HG03064 (cell line): ENCODE measurements around the gene ARHGAP1.

Experiments used
- ATAC-seq: cut with Tn5 transposase; IDR thresholded peaks from one replicate; pipeline ENCODE4 v1.9.1; 2021; ENCODE audit warnings: low read depth; ENCODE audit not compliant: unreplicated experiment

The ARHGAP1 gene

GRCh38 chr11:46700241-46701077 lies at the start of gene ARHGAP1, which contains the start of gene ZNF408:
ARHGAP1 (minus strand) TSS chr11:46700619; CDS start chr11:46696107, 4,512 bp downstream.
ZNF408 (plus strand) TSS chr11:46701031; CDS start chr11:46701048, 17 bp downstream.
- peak; percentile 89 for ATAC-seq

- ATAC-seq, result no peak
Observed at GRCh38 chr11:46747150-46747549, 46.7 kb upstream of the ARHGAP1 start.

GRCh38 chr11:46745995-46746394 lies 45.6 kb upstream of the ARHGAP1 start:
- no peak for ATAC-seq

- no peak for ATAC-seq
Observed at GRCh38 chr11:46745328-46745727, 44.9 kb upstream of the ARHGAP1 start.

GRCh38 chr11:46743693-46744339 lies 43.4 kb upstream of the ARHGAP1 start:
- ATAC-seq, result no peak

- no peak for ATAC-seq
Observed at GRCh38 chr11:46743043-46743442, 42.6 kb upstream of the ARHGAP1 start.

GRCh38 chr11:46741600-46742484 lies 41.4 kb upstream of the ARHGAP1 start:
- ATAC-seq, result no peak

- ATAC-seq, result no peak
Observed at GRCh38 chr11:46738887-46739286, 38.5 kb upstream of the ARHGAP1 start.

- ATAC-seq, result no peak
Observed at GRCh38 chr11:46737699-46738098, 37.3 kb upstream of the ARHGAP1 start.

GRCh38 chr11:46736615-46737014 lies 36.2 kb upstream of the ARHGAP1 start:
- ATAC-seq, result no peak

GRCh38 chr11:46736146-46736545 lies 35.7 kb upstream of the ARHGAP1 start:
- ATAC-seq, result no peak

- ATAC-seq, result no peak
Observed at GRCh38 chr11:46733234-46733633, 32.8 kb upstream of the ARHGAP1 start.

GRCh38 chr11:46731545-46731944 lies 31.1 kb upstream of the ARHGAP1 start:
- no peak for ATAC-seq

- no peak for ATAC-seq
Observed at GRCh38 chr11:46729110-46730027, 28.9 kb upstream of the ARHGAP1 start.

- ATAC-seq, result no peak
Observed at GRCh38 chr11:46728659-46729040, 28.2 kb upstream of the ARHGAP1 start.

- no peak for ATAC-seq
Observed at GRCh38 chr11:46727952-46728658, 27.7 kb upstream of the ARHGAP1 start.

GRCh38 chr11:46726206-46726862 lies 25.9 kb upstream of the ARHGAP1 start:
- ATAC-seq, result no peak

GRCh38 chr11:46725338-46726205 lies 25.2 kb upstream of the ARHGAP1 start:
- no peak for ATAC-seq
